Measurements from ENCODE around the gene HS1BP3. TPM values are rescaled to one million over a fixed set of nuclear protein-coding genes. Genes with fewer than 3 reads are reported as not detected.

Gene HS1BP3
- total RNA-seq, 2 experiments from 2014 or later = 8.8 to 10.1 TPM

DNA sequence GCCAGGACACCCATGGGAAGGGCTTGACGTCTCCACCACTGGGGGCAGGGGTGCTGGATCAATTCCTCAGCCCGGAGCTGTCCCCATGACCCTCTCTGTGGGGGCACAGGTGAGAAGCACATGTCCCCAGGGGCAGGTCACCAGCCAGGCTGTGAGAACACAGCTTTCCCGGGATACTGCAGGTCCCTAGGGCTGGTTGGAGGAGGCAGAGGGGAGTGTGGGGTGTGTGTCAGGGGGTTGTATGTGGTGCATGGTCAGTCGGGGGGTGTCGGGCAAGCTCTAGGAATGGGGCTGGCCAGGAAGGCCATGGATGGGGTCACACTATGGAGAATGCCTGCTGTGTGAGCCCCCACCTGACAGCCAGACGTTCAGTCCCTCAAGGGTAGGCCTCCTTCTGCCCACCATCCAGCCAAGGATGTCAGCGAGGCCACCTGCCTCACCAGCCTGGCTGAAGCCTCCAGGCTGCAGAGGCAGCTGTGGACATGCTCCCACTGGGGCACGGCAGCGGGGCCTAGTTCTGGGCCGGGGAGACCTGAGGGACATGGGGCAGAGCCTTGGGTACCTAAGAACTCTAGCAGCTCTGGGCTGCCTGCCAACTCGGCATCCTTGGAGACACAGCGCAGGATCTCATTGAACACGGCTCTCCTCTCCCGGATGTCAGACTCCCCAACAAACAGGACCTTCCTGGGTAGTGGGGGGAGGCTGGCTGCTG, 10.3 kb downstream of the HS1BP3 start:
- intact Hi-C loops (cut with DNase I, micrococcal nuclease) = loop anchor here in 1 of 2 experiments (10.0 kb wide), 1 partner anchor 386 kb away; no protein-coding TSS in a partner anchor
- Mint-ChIP-seq H3K27ac (no peak overlapping the region), H3K36me3 (ENCODE audit: low read depth) (peaks cover 79% of the 10 kb centered on the region), H3K27me3 (no peaks in the 10 kb centered on the region), H3K9me3 (no peaks in the 10 kb centered on the region), H3K4me1 (ENCODE audit: low read depth) (no peaks in the 10 kb centered on the region), H3K4me3 (no peak overlapping the region)
- peaks cover 57% of the 10 kb centered on the region for H3K36me3 ChIP-seq (ENCODE audit: insufficient read depth, low read length)
- TF ChIP-seq, protein P1, sequence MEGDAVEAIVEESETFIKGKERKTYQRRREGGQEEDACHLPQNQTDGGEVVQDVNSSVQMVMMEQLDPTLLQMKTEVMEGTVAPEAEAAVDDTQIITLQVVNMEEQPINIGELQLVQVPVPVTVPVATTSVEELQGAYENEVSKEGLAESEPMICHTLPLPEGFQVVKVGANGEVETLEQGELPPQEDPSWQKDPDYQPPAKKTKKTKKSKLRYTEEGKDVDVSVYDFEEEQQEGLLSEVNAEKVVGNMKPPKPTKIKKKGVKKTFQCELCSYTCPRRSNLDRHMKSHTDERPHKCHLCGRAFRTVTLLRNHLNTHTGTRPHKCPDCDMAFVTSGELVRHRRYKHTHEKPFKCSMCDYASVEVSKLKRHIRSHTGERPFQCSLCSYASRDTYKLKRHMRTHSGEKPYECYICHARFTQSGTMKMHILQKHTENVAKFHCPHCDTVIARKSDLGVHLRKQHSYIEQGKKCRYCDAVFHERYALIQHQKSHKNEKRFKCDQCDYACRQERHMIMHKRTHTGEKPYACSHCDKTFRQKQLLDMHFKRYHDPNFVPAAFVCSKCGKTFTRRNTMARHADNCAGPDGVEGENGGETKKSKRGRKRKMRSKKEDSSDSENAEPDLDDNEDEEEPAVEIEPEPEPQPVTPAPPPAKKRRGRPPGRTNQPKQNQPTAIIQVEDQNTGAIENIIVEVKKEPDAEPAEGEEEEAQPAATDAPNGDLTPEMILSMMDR (IDR thresholded peaks at IDR 0.05) = no peak
- H3K27me3 ChIP-seq (ENCODE audit: control insufficient read depth in 1 of 2, insufficient read depth in 2 of 2, low read length in 2 of 2) = no peaks in the 10 kb centered on the region
- no peak overlapping the region for H3K27ac ChIP-seq (ENCODE audit: low read depth in 1 of 2, low read length in 2 of 2)
- peaks cover 10% of the 10 kb centered on the region for H3K4me1 ChIP-seq (ENCODE audit: insufficient read depth, low read length)
- DNase-seq = no peak
- ChIA-PET POLR2A (no interaction called here), CTCF (no interaction called here)
- ATAC-seq (ENCODE audit: poor library complexity) = no peak
- peaks cover 0 to 3% of the 10 kb centered on the region in 2 experiments for H3K9me3 ChIP-seq (ENCODE audit: control insufficient read depth in 1 of 2, insufficient read depth in 1 of 2, low read length in 2 of 2)
- no peak overlapping the region for H3K4me3 ChIP-seq (ENCODE audit: low read length)

DNA sequence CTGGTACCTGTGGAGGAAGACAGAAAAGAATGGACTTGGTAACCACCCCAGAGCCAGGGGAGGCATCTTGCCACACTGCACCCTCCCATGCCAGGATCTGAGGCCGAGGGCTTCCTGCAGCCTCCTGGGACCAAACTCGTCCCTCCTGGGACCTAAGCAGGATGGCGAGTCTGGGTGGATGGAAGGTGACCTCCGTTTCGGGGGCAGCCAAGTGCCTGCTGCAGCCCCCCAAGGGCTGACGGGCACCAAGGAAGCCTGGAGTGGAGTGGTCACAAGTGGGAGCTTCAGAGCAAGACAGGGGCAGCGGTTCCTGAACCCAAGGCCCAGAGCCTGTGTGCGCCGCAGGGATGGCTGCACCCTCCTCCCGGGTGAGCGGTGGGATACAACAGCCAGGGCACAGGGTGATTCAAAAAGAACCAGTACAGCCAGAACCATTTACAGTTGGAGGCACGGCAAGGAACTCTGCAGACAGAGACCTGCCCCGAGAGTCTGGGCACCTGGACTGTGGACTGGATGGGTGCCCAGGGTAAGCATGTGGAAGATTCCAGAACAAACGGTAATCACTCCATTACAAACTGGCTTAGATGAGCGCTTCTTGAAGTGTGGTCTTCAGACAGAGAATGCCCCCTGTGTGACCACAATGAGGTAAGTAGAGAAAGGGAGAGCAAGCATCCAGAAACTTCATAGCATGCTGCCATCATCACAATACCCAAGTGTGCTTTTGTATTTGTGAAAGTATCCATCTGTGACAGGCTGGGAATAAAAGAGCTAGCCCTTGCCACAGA, 12.1 kb downstream of the HS1BP3 start:
- H3K27me3 ChIP-seq (ENCODE audit: control insufficient read depth in 1 of 2, insufficient read depth in 2 of 2, low read length in 2 of 2) = no peaks in the 10 kb centered on the region
- peaks cover 55% of the 10 kb centered on the region for H3K36me3 ChIP-seq (ENCODE audit: insufficient read depth, low read length)
- ChIA-PET POLR2A (no interaction called here), CTCF (no interaction called here)
- DNase-seq (no peak), ATAC-seq (ENCODE audit: poor library complexity) (no peak)
- Mint-ChIP-seq H3K27me3 (no peaks in the 10 kb centered on the region), H3K4me1 (ENCODE audit: low read depth) (no peaks in the 10 kb centered on the region), H3K9me3 (no peaks in the 10 kb centered on the region), H3K36me3 (ENCODE audit: low read depth) (peaks cover 72% of the 10 kb centered on the region), H3K27ac (no peak overlapping the region), H3K4me3 (no peak overlapping the region)
- TF ChIP-seq, protein P1 (IDR thresholded peaks at IDR 0.05) = no peak
- peaks cover 10% of the 10 kb centered on the region for H3K4me1 ChIP-seq (ENCODE audit: insufficient read depth, low read length)
- no peak overlapping the region for H3K4me3 ChIP-seq (ENCODE audit: low read length)
- intact Hi-C loops (cut with DNase I, micrococcal nuclease) = no loop called here
- no peaks in the 10 kb centered on the region for H3K9me3 ChIP-seq (ENCODE audit: control insufficient read depth in 1 of 2, insufficient read depth in 1 of 2, low read length in 2 of 2)
- H3K27ac ChIP-seq (ENCODE audit: low read depth in 1 of 2, low read length in 2 of 2) = no peak overlapping the region

DNA sequence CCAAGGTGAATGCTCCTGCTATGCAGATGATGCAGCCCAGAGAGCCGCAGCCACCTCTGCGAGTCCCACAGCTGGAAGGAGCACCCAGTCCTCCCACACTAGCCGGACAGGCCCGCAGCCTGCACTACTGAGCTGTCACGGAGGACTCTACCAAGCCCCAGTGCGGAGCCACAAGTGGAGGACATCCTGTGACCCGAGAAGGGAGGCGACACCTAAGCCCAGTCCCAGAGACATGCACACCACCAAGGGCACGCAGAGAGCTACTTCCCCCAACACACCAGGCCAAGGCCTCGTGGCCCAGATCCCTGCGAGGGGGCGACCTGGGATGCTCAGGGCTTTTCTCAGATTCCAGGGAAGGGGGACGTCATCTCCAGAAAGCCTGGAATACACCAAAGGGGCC, 12.9 kb downstream of the HS1BP3 start:
- TF ChIP-seq, protein P1 (IDR thresholded peaks at IDR 0.05) = no peak
- Mint-ChIP-seq H3K27me3 (no peaks in the 10 kb centered on the region), H3K27ac (no peak overlapping the region), H3K9me3 (no peaks in the 10 kb centered on the region), H3K4me1 (ENCODE audit: low read depth) (no peaks in the 10 kb centered on the region), H3K4me3 (no peak overlapping the region), H3K36me3 (ENCODE audit: low read depth) (peaks cover 66% of the 10 kb centered on the region)
- no peaks in the 10 kb centered on the region for H3K27me3 ChIP-seq (ENCODE audit: control insufficient read depth in 1 of 2, insufficient read depth in 2 of 2, low read length in 2 of 2)
- no peak overlapping the region for H3K4me3 ChIP-seq (ENCODE audit: low read length)
- H3K9me3 ChIP-seq (ENCODE audit: control insufficient read depth in 1 of 2, insufficient read depth in 1 of 2, low read length in 2 of 2) = no peaks in the 10 kb centered on the region
- peaks cover 10% of the 10 kb centered on the region for H3K4me1 ChIP-seq (ENCODE audit: insufficient read depth, low read length)
- intact Hi-C loops (cut with DNase I, micrococcal nuclease) = no loop called here
- DNase-seq (no peak), ATAC-seq (ENCODE audit: poor library complexity) (no peak)
- ChIA-PET CTCF (no interaction called here), POLR2A (no interaction called here)
- H3K36me3 ChIP-seq (ENCODE audit: insufficient read depth, low read length) = peaks cover 55% of the 10 kb centered on the region
- no peak overlapping the region for H3K27ac ChIP-seq (ENCODE audit: low read depth in 1 of 2, low read length in 2 of 2)

All from CD4-positive, alpha-beta T cell (primary cell).